Ishikawa (cell line): Measurements from ENCODE around the gene TMSB4X.

Source experiments
- CEBPB ChIP-seq: IDR thresholded peaks from 2 replicates; pipeline ENCODE4 v1.6.1; 2012
- CREB1 ChIP-seq: IDR thresholded peaks from 2 replicates; pipeline ENCODE4 v1.6.1; 2012; ENCODE audit warnings: low read depth
- EGR1 ChIP-seq: IDR thresholded peaks from 2 replicates; pipeline ENCODE4 v1.6.1; 2012
- EP300 ChIP-seq: IDR thresholded peaks from 2 replicates; pipeline ENCODE4 v1.6.1; 2012; ENCODE audit warnings: borderline replicate concordance
- FOXM1 ChIP-seq: IDR thresholded peaks from 2 replicates; pipeline ENCODE4 v1.6.1; 2012; ENCODE audit warnings: low read depth, borderline replicate concordance
- NFIC ChIP-seq: IDR thresholded peaks from 2 replicates; pipeline ENCODE4 v1.6.1; 2012
- RAD21 ChIP-seq: IDR thresholded peaks from 2 replicates; pipeline ENCODE4 v1.6.1; 2012; ENCODE audit warnings: low read depth
- TAF1 ChIP-seq: IDR thresholded peaks from 2 replicates; pipeline ENCODE4 v1.6.1; 2012; ENCODE audit warnings: low read depth, mild to moderate bottlenecking
- TCF12 ChIP-seq: IDR thresholded peaks from 2 replicates; pipeline ENCODE4 v1.6.1; 2012; ENCODE audit warnings: low read depth
- TEAD4 ChIP-seq: IDR thresholded peaks from 2 replicates; pipeline ENCODE4 v1.6.1; 2012
- USF1 ChIP-seq: IDR thresholded peaks from 2 replicates; pipeline ENCODE4 v1.6.1; 2012
- YY1 ChIP-seq: IDR thresholded peaks from 2 replicates; pipeline ENCODE4 v1.6.1; 2012; ENCODE audit warnings: low read depth
- ZBTB7A ChIP-seq: IDR thresholded peaks from 2 replicates; pipeline ENCODE4 v1.6.1; 2012; ENCODE audit warnings: low read depth
- TF ChIP-seq, protein P1 (sequence below): IDR thresholded peaks from 2 replicates; pipeline ENCODE4 v1.6.1; 2012
- TF ChIP-seq, protein P2 (sequence below): IDR thresholded peaks from 2 replicates; pipeline ENCODE4 v1.6.1; 2012; ENCODE audit warnings: low read depth, mild to moderate bottlenecking

TMSB4X gene

GRCh38 chrX:12962041-12962504 is 12.8 kb upstream of the TMSB4X start:
- TF ChIP-seq NFIC (no peak), TCF12 (no peak), ZBTB7A (no peak), EGR1 (no peak), RAD21 (no peak), CEBPB (no peak), YY1 (no peak), TAF1 (no peak), USF1 (no peak), EP300 (no peak)
- TF ChIP-seq, protein P1, sequence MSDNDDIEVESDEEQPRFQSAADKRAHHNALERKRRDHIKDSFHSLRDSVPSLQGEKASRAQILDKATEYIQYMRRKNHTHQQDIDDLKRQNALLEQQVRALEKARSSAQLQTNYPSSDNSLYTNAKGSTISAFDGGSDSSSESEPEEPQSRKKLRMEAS, result no peak

GRCh38 chrX:12965131-12965940 is 9.6 kb upstream of the TMSB4X start:
- no peak for TF ChIP-seq EP300
- TF ChIP-seq YY1, result no peak
- TF ChIP-seq CEBPB, result no peak
- TF ChIP-seq RAD21, result no peak
- no peak for TF ChIP-seq TAF1
- no peak for TF ChIP-seq USF1
- no peak for TF ChIP-seq TCF12
- TF ChIP-seq EGR1, result no peak
- TF ChIP-seq, protein P2, sequence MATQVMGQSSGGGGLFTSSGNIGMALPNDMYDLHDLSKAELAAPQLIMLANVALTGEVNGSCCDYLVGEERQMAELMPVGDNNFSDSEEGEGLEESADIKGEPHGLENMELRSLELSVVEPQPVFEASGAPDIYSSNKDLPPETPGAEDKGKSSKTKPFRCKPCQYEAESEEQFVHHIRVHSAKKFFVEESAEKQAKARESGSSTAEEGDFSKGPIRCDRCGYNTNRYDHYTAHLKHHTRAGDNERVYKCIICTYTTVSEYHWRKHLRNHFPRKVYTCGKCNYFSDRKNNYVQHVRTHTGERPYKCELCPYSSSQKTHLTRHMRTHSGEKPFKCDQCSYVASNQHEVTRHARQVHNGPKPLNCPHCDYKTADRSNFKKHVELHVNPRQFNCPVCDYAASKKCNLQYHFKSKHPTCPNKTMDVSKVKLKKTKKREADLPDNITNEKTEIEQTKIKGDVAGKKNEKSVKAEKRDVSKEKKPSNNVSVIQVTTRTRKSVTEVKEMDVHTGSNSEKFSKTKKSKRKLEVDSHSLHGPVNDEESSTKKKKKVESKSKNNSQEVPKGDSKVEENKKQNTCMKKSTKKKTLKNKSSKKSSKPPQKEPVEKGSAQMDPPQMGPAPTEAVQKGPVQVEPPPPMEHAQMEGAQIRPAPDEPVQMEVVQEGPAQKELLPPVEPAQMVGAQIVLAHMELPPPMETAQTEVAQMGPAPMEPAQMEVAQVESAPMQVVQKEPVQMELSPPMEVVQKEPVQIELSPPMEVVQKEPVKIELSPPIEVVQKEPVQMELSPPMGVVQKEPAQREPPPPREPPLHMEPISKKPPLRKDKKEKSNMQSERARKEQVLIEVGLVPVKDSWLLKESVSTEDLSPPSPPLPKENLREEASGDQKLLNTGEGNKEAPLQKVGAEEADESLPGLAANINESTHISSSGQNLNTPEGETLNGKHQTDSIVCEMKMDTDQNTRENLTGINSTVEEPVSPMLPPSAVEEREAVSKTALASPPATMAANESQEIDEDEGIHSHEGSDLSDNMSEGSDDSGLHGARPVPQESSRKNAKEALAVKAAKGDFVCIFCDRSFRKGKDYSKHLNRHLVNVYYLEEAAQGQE, result no peak
- no peak for TF ChIP-seq FOXM1
- no peak for TF ChIP-seq TEAD4
- no peak for TF ChIP-seq CREB1
- TF ChIP-seq, protein P1, result no peak
- no peak for TF ChIP-seq NFIC
- no peak for TF ChIP-seq ZBTB7A

- TF ChIP-seq YY1, result no peak
- no peak for TF ChIP-seq FOXM1
- no peak for TF ChIP-seq EP300
- TF ChIP-seq TEAD4, result no peak
- TF ChIP-seq RAD21, result no peak
- TF ChIP-seq, protein P1, result no peak
- TF ChIP-seq TAF1, result no peak
- TF ChIP-seq EGR1, result no peak
- no peak for TF ChIP-seq TCF12
- no peak for TF ChIP-seq ZBTB7A
- TF ChIP-seq CEBPB, result no peak
- no peak for TF ChIP-seq USF1
Observed at GRCh38 chrX:12966151-12966550, 8.8 kb upstream of the TMSB4X start.

DNA sequence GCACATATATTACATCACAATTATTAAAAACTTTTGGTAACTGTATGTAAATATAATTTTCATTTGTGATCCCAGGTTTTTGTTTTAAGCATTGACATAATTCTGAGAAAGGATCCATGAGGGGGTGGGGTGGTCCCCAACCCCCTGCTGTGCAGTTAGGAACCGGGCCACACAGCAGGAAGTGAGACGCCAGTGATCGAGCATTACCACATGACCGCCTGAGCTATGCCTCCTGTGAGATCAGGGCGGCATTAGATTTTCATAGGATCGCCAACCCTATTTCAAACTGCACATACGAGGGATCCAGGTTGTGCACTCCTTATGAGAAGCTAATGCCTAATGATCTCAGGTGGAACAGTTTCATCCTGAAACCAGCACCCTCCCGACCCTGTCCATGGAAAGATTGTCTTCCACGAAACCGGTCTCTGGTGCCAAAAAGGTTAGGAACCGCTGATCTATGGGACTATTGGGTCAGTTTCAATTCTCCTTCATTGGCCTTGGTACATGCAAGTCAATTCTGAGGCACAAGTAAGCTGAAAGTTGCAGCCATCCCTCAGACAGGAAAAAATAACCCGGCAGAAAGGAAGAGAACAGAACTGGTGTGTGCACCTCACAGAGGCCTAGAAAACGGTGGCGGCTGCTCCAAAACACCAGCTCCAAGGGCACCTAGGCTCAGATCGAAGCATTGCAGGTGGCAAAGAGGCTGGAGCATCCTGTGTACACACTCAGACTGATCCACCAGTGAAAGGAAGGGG is 7.0 kb upstream of the TMSB4X start:
- TF ChIP-seq EGR1 (no peak), TEAD4 (no peak), CEBPB (no peak), USF1 (no peak), FOXM1 (no peak), TCF12 (no peak), TAF1 (no peak), NFIC (no peak), ZBTB7A (no peak), CREB1 (no peak), RAD21 (no peak), YY1 (no peak)
- TF ChIP-seq, protein P1, result no peak
